ENCODE measurements around the gene CD320. TPM values are rescaled to one million over a fixed set of nuclear protein-coding genes. Genes with fewer than 3 reads are reported as not detected.

CD320 gene
- total and polyA plus RNA-seq, 2 of the 8 experiments (the other 6 are each of a cell fraction or from before 2014, with no cell fraction given), result 80.4 to 157 TPM

DNA sequence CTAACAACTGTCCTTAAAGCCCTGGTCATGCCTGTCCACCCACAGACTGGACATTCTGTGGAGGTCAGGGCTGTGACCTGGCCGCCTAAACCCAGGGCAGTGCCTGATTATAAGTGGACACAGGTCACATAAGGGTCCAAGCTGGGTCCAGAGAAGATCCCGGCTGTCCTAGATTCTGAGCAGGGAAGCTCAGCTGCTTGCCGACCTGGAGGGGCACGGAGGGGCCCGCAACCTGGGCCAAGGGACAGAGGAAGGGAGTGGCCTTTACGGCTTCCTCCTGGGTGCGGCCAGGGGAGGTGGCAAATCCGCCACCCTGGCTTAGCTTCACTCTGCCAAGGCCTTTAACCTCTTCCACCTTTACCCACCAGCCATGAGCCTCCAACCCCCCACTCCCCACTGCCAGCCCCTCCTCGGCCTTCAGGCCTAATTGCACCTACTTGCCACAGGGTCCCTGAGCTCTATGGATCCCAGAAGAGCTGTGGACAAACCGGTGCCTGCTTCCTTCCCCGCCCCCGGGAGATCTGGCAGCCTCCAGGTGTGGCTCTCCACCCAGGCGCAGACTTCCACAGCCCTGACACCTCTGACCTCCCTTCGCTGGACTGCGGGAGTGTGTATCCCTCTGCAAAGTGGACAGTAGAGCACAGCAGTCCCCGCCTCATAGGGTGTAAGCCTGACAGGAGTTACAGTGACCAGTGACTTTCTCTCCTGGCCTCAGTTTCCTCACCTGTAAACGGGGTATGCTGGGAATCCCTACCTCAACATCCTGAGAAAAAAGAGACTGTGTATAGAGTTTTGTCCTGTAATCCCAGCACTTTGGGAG lies 1.7 kb downstream of the CD320 start (continued):
- no peak for TF ChIP-seq CHD7 (IDR thresholded peaks at IDR 0.05; ENCODE audit: insufficient replicate concordance, low read length)
- no peak for TF ChIP-seq HDAC6 (IDR thresholded peaks at IDR 0.05; ENCODE audit: low read depth, low read length)
- no peak for TF ChIP-seq FOSL1 (IDR thresholded peaks at IDR 0.05; ENCODE audit: insufficient read depth, low read depth, low read length)

Measured in H1 (cell line).